Trophoblast cell (in vitro differentiated cells and primary cell): ENCODE data around the gene CERS3.

Experiments
- DNase-seq, 2 donors: peaks; one replicate each; pipeline ENCODE4 v3.0.0-alpha.2; 2016
- H2AFZ ChIP-seq: 2 replicates; pipeline ENCODE4 v1.6.1; 2013; ENCODE audit warnings: low read length, moderate library complexity, mild to moderate bottlenecking; ENCODE audit not compliant: insufficient read depth, poor library complexity
- H2AK5ac ChIP-seq: 2 replicates; pipeline ENCODE4 v1.6.1; 2013; ENCODE audit warnings: mild to moderate bottlenecking, low read length
- H2BK120ac ChIP-seq: 2 replicates; pipeline ENCODE4 v1.6.1; 2013; ENCODE audit warnings: low read length, mild to moderate bottlenecking, moderate library complexity; ENCODE audit not compliant: insufficient read depth, poor library complexity
- H2BK12ac ChIP-seq: 2 replicates; pipeline ENCODE4 v1.6.1; 2013; ENCODE audit warnings: mild to moderate bottlenecking, low read length, moderate library complexity
- H2BK5ac ChIP-seq: 2 replicates; pipeline ENCODE4 v1.6.1; 2013; ENCODE audit warnings: low read length, low read depth, moderate library complexity, mild to moderate bottlenecking; ENCODE audit not compliant: poor library complexity
- H3K14ac ChIP-seq: 2 replicates; pipeline ENCODE4 v1.6.1; 2013; ENCODE audit warnings: mild to moderate bottlenecking, low read length
- H3K18ac ChIP-seq: 2 replicates; pipeline ENCODE4 v1.6.1; 2013; ENCODE audit warnings: mild to moderate bottlenecking, low read length
- H3K23ac ChIP-seq: 2 replicates; pipeline ENCODE4 v1.6.1; 2013; ENCODE audit warnings: low read length
- H3K27ac ChIP-seq: 2 replicates; pipeline ENCODE4 v1.5.1; 2013; ENCODE audit warnings: low read depth, mild to moderate bottlenecking, inconsistent platforms, low read length, moderate library complexity
- H3K27me3 ChIP-seq: 2 replicates; pipeline ENCODE4 v1.6.1; 2013; ENCODE audit warnings: inconsistent platforms, mild to moderate bottlenecking, low read length, moderate library complexity; ENCODE audit not compliant: insufficient read depth
- H3K36me3 ChIP-seq, 2 experiments: 1 replicate in 1 of 2; 2 replicates in 1 of 2; pipeline ENCODE4 v1.6.1; 2013; ENCODE audit warnings: low read length in 2 of 2, mild to moderate bottlenecking in 2 of 2, moderate library complexity in 1 of 2; ENCODE audit not compliant: insufficient read depth in 2 of 2, control insufficient read depth in 1 of 2
- H3K4ac ChIP-seq: 2 replicates; pipeline ENCODE4 v1.6.1; 2013; ENCODE audit warnings: low read depth, mild to moderate bottlenecking, low read length, moderate library complexity
- H3K4me1 ChIP-seq, 2 experiments: 1 replicate in 1 of 2; 2 replicates in 1 of 2; pipeline ENCODE4 v1.6.1; 2013; ENCODE audit warnings: low read length in 2 of 2, mild to moderate bottlenecking in 2 of 2, moderate library complexity in 1 of 2; ENCODE audit not compliant: insufficient read depth in 2 of 2, control insufficient read depth in 1 of 2
- H3K4me2 ChIP-seq: 2 replicates; pipeline ENCODE4 v1.6.1; 2013; ENCODE audit warnings: inconsistent platforms, mild to moderate bottlenecking, low read length, moderate library complexity
- H3K4me3 ChIP-seq: 2 replicates; pipeline ENCODE4 v1.5.1; 2013; ENCODE audit warnings: mild to moderate bottlenecking, low read depth, low read length, inconsistent platforms
- H3K79me1 ChIP-seq: one replicate; pipeline ENCODE4 v1.6.1; 2013; ENCODE audit warnings: low read length
- H3K79me2 ChIP-seq: 2 replicates; pipeline ENCODE4 v1.6.1; 2013; ENCODE audit warnings: low read length, mild to moderate bottlenecking; ENCODE audit not compliant: control insufficient read depth, insufficient read depth, poor library complexity
- H3K9ac ChIP-seq: 2 replicates; pipeline ENCODE4 v1.6.1; 2013; ENCODE audit warnings: mild to moderate bottlenecking, low read length
- H3K9me3 ChIP-seq: 2 replicates; pipeline ENCODE4 v1.6.1; 2013; ENCODE audit warnings: low read depth, mild to moderate bottlenecking, control low read depth, inconsistent platforms, low read length; ENCODE audit not compliant: insufficient read depth
- H4K12ac ChIP-seq: 2 replicates; pipeline ENCODE4 v1.6.1; 2013; ENCODE audit warnings: low read depth, mild to moderate bottlenecking, low read length, moderate library complexity
- H4K8ac ChIP-seq: 2 replicates; pipeline ENCODE4 v1.6.1; 2013; ENCODE audit warnings: low read depth, mild to moderate bottlenecking, low read length, moderate library complexity
- H4K91ac ChIP-seq: one replicate; pipeline ENCODE4 v1.6.1; 2013; ENCODE audit warnings: low read depth, mild to moderate bottlenecking, low read length, moderate library complexity
- WGBS: extraction: QIAGEN DNeasy Blood & Tissue Kit; methylation state at CpG from one replicate; pipeline ENCODE4 v1.1.7; 2013; ENCODE audit warnings: missing lambda C conversion rate; ENCODE audit not compliant: insufficient read length, insufficient coverage; ENCODE audit errors: extremely low coverage; 5-methylcytosine and 5-hydroxymethylcytosine counted together

Gene CERS3

GRCh38 chr15:100525436-100525835, 3.3 kb downstream of the CERS3 start:
- peaks cover 12% of the 10 kb centered on the region for H3K9me3 ChIP-seq
- no peak overlapping the region for H2AFZ ChIP-seq
- no peaks in the 10 kb centered on the region for H3K79me1 ChIP-seq
- no peak overlapping the region for H2BK5ac ChIP-seq
- DNase-seq, result no peak
- no peak overlapping the region for H3K4me2 ChIP-seq
- no peak overlapping the region for H3K4ac ChIP-seq
- H2BK12ac ChIP-seq, result no peak overlapping the region
- H4K91ac ChIP-seq, result no peak overlapping the region
- H3K36me3 ChIP-seq, result no peaks in the 10 kb centered on the region
- H2BK120ac ChIP-seq, result no peak overlapping the region
- H4K12ac ChIP-seq, result no peak overlapping the region
- no peaks in the 10 kb centered on the region for H3K27me3 ChIP-seq
- no peak overlapping the region for H3K23ac ChIP-seq
- WGBS, result no CpG with 5 or more reads among the region's 1 CpG
- no peak overlapping the region for H3K4me3 ChIP-seq
- H3K4me1 ChIP-seq, result no peaks in the 10 kb centered on the region
- no peaks in the 10 kb centered on the region for H3K79me2 ChIP-seq
- no peak overlapping the region for H3K27ac ChIP-seq
- no peak overlapping the region for H4K8ac ChIP-seq
- no peak overlapping the region for H3K9ac ChIP-seq
- no peak overlapping the region for H3K14ac ChIP-seq
- H3K18ac ChIP-seq, result no peak overlapping the region
- no peak overlapping the region for H2AK5ac ChIP-seq

- Histone ChIP-seq H3K27me3 (no peaks in the 10 kb centered on the region), H2AFZ (no peak overlapping the region), H3K9me3 (peaks cover 9% of the 10 kb centered on the region), H3K4me1 (no peaks in the 10 kb centered on the region), H2BK120ac (no peak overlapping the region), H3K18ac (no peak overlapping the region), H2BK12ac (no peak overlapping the region), H3K9ac (no peak overlapping the region), H3K4me3 (no peak overlapping the region), H3K4me2 (no peak overlapping the region), H3K79me2 (no peaks in the 10 kb centered on the region), H3K4ac (no peak overlapping the region), H3K27ac (no peak overlapping the region), H4K91ac (no peak overlapping the region), H3K23ac (no peak overlapping the region), H4K8ac (no peak overlapping the region), H4K12ac (no peak overlapping the region), H3K79me1 (no peaks in the 10 kb centered on the region), H2AK5ac (no peak overlapping the region), H3K36me3 (no peaks in the 10 kb centered on the region), H2BK5ac (no peak overlapping the region), H3K14ac (no peak overlapping the region)
- no peak for DNase-seq
- WGBS, result no CpG with 5 or more reads among the region's 2 CpGs
Measured at GRCh38 chr15:100524326-100524725, 4.4 kb downstream of the CERS3 start.

GRCh38 chr15:100521907-100522306, 6.8 kb downstream of the CERS3 start:
- H3K23ac ChIP-seq, result no peak overlapping the region

GRCh38 chr15:100520132-100520921, 8.4 kb downstream of the CERS3 start:
- Histone ChIP-seq H4K91ac (no peak overlapping the region), H3K79me1 (no peaks in the 10 kb centered on the region), H4K8ac (no peak overlapping the region), H2BK12ac (no peak overlapping the region), H3K9ac (no peak overlapping the region), H3K79me2 (no peaks in the 10 kb centered on the region), H3K4me3 (no peak overlapping the region), H3K9me3 (peaks cover 5% of the 10 kb centered on the region), H4K12ac (no peak overlapping the region), H3K4me1 (no peaks in the 10 kb centered on the region), H3K27ac (no peak overlapping the region), H2AFZ (no peak overlapping the region), H3K23ac (no peak overlapping the region), H3K36me3 (no peaks in the 10 kb centered on the region), H2BK120ac (no peak overlapping the region), H3K14ac (no peak overlapping the region), H3K4ac (no peak overlapping the region), H3K18ac (no peak overlapping the region), H2BK5ac (no peak overlapping the region), H2AK5ac (no peak overlapping the region), H3K27me3 (no peaks in the 10 kb centered on the region), H3K4me2 (no peak overlapping the region)
- DNase-seq, result no peak
- WGBS, result no CpG with 5 or more reads among the region's 7 CpGs

More at GRCh38 chr15:100521907-100522306, 6.8 kb downstream of the CERS3 start:
- Histone ChIP-seq H3K4me3 (no peak overlapping the region), H2BK12ac (no peak overlapping the region), H3K9me3 (peaks cover 8% of the 10 kb centered on the region), H3K14ac (no peak overlapping the region), H2BK5ac (no peak overlapping the region), H2BK120ac (no peak overlapping the region), H3K27ac (no peak overlapping the region), H3K4me2 (no peak overlapping the region), H2AFZ (no peak overlapping the region), H3K18ac (no peak overlapping the region), H3K9ac (no peak overlapping the region), H3K27me3 (no peaks in the 10 kb centered on the region), H2AK5ac (no peak overlapping the region), H3K4ac (no peak overlapping the region), H3K79me2 (no peaks in the 10 kb centered on the region), H3K79me1 (no peaks in the 10 kb centered on the region), H3K36me3 (no peaks in the 10 kb centered on the region), H3K4me1 (no peaks in the 10 kb centered on the region), H4K91ac (no peak overlapping the region), H4K8ac (no peak overlapping the region), H4K12ac (no peak overlapping the region)
- no peak for DNase-seq
- WGBS, result no CpG with 5 or more reads among the region's 3 CpGs
